Measurements from ENCODE around the gene HVCN1. TPM values are rescaled to one million over a fixed set of nuclear protein-coding genes. Genes with fewer than 3 reads are reported as not detected.
A peak's percentile ranks its signal among the peaks of the same experiment; 100 is the strongest.

Gene HVCN1
- total RNA-seq, 1 donor from 2014 or later = 11.9 TPM

GRCh38 chr12:110702081-110702480 is 13.2 kb upstream of the HVCN1 start:
- TF ChIP-seq, protein P1, sequence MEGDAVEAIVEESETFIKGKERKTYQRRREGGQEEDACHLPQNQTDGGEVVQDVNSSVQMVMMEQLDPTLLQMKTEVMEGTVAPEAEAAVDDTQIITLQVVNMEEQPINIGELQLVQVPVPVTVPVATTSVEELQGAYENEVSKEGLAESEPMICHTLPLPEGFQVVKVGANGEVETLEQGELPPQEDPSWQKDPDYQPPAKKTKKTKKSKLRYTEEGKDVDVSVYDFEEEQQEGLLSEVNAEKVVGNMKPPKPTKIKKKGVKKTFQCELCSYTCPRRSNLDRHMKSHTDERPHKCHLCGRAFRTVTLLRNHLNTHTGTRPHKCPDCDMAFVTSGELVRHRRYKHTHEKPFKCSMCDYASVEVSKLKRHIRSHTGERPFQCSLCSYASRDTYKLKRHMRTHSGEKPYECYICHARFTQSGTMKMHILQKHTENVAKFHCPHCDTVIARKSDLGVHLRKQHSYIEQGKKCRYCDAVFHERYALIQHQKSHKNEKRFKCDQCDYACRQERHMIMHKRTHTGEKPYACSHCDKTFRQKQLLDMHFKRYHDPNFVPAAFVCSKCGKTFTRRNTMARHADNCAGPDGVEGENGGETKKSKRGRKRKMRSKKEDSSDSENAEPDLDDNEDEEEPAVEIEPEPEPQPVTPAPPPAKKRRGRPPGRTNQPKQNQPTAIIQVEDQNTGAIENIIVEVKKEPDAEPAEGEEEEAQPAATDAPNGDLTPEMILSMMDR (IDR thresholded peaks at IDR 0.05; ENCODE audit: unreplicated experiment) = no peak
- H3K27ac Mint-ChIP-seq (ENCODE audit: unreplicated experiment) = no peak overlapping the region
- no peaks in the 10 kb centered on the region for H3K9me3 Mint-ChIP-seq (ENCODE audit: unreplicated experiment)
- no peaks in the 10 kb centered on the region for H3K27me3 Mint-ChIP-seq (ENCODE audit: unreplicated experiment)
- H3K36me3 Mint-ChIP-seq (ENCODE audit: low read depth, unreplicated experiment) = no peaks in the 10 kb centered on the region
- no peaks in the 10 kb centered on the region for H3K4me1 Mint-ChIP-seq (ENCODE audit: unreplicated experiment)
- no peak overlapping the region for H3K4me3 Mint-ChIP-seq (ENCODE audit: unreplicated experiment)
- no peak for DNase-seq (ENCODE audit: low spot score)

DNA sequence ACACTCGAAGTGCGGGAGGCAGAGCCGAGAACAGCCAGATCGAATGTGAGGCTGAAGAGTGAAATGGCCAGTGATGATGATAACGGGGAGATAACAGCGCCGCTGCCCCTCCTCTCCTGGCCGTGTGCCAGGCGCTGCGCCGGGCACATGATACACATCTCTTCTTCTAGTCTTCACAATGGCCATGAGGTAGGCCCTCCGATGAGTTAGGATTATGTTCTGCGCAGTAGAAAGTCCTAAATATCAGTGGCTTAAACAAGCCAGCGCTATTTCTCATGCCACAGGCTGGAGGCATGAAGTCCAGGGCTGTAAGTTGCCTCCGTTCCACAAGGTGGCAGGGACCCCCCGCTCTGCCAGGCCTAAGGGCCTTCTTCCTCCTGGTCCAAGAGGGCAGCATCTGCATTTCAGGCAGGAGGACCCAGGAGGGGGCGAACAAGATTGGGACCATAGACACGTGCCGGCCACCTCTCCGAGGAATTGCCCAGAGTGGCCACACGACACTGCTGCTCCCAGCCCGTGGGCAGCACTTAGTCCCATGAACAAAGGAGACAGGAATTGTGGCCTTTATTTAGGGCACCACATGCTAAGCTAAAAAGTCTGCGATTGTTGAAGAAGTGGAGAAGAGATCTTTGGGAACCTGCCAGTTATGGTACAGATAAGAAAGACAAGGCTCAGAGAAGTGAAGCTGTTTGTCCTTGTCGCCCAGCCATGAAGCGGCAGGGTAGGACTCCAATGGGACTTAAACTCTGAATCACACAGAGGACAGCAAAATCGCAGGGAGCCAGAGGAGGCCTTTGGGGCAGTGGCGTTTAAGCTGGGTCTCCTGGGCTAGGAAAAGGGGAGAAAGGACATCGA is 10.9 kb upstream of the HVCN1 start:
- peaks cover 3% of the 10 kb centered on the region for H3K27me3 Mint-ChIP-seq (ENCODE audit: unreplicated experiment)
- H3K9me3 Mint-ChIP-seq (ENCODE audit: unreplicated experiment) = no peaks in the 10 kb centered on the region
- no peaks in the 10 kb centered on the region for H3K36me3 Mint-ChIP-seq (ENCODE audit: low read depth, unreplicated experiment)
- TF ChIP-seq, protein P1 (IDR thresholded peaks at IDR 0.05; ENCODE audit: unreplicated experiment) = no peak
- DNase-seq (ENCODE audit: low spot score) = no peak
- H3K4me1 Mint-ChIP-seq (ENCODE audit: unreplicated experiment) = no peaks in the 10 kb centered on the region
- H3K27ac Mint-ChIP-seq (ENCODE audit: unreplicated experiment) = no peak overlapping the region
- H3K4me3 Mint-ChIP-seq (ENCODE audit: unreplicated experiment) = no peak overlapping the region

DNA sequence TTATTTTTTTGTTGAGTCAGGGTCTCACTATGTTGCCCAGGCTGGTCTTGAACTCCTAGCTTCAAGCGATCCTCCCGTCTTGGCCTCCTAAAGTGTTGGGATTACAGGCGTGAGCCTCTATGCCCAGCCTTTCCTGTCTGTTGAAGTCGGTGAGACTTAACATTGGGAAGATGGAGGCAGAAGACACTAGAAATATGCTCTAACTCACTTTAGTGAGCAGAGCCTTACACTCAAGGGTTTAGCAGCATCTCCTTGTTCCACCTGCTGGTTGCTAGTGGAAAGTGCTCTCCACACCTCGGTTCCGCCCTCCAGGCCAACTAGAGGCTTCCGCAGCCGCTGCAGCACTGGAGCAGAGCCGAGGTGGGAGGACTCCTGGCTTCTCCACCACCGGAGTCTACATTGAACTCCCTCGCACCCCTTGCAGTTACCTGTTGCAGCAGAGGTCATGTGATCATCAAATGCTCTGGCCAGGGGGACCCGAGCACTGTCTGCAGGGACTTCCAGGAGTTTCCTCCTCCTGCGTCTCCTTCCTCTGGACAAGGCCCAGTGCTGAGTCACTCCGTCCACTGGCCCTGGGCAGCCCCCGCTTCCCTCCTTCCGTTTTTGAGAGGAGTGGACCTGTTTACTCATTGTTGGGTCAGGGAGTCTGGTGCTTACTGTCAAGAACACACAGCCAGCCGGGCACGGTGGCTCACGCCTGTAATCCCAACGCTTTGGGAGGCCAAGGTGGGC is 9.4 kb upstream of the HVCN1 start:
- peak; percentile 75 for DNase-seq (ENCODE audit: low spot score)
- Mint-ChIP-seq H3K27ac (ENCODE audit: unreplicated experiment) (no peak overlapping the region), H3K9me3 (ENCODE audit: unreplicated experiment) (no peaks in the 10 kb centered on the region), H3K4me1 (ENCODE audit: unreplicated experiment) (no peaks in the 10 kb centered on the region), H3K36me3 (ENCODE audit: low read depth, unreplicated experiment) (no peaks in the 10 kb centered on the region), H3K27me3 (ENCODE audit: unreplicated experiment) (peaks cover 3% of the 10 kb centered on the region), H3K4me3 (ENCODE audit: unreplicated experiment) (no peak overlapping the region)
- TF ChIP-seq, protein P1 (IDR thresholded peaks at IDR 0.05; ENCODE audit: unreplicated experiment) = peak; percentile 66

DNA sequence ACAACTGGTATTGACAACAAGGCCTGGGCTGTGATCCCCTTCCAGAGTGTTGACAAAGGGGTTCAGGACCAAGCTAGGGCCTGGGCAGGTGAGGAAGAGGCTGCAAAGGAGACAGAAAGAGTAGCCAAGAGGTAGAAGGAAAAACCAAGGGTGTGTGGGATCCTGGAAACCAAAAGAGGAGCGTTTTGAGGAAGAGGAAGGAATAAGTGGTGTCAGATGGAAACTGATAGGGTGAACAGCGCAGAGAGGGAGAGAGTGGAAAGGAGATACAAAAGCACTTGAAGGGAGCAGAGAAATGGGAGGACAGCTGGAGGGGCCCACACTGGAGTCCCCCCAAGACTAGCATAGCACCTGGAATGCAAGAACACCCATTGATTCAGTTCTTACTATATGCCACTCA is 8.3 kb upstream of the HVCN1 start:
- Mint-ChIP-seq H3K36me3 (ENCODE audit: low read depth, unreplicated experiment) (no peaks in the 10 kb centered on the region), H3K27me3 (ENCODE audit: unreplicated experiment) (peaks cover 3% of the 10 kb centered on the region), H3K4me1 (ENCODE audit: unreplicated experiment) (no peaks in the 10 kb centered on the region), H3K4me3 (ENCODE audit: unreplicated experiment) (peak overlapping the region; percentile 2), H3K9me3 (ENCODE audit: unreplicated experiment) (no peaks in the 10 kb centered on the region), H3K27ac (ENCODE audit: unreplicated experiment) (no peak overlapping the region)
- no peak for DNase-seq (ENCODE audit: low spot score)
- TF ChIP-seq, protein P1 (IDR thresholded peaks at IDR 0.05; ENCODE audit: unreplicated experiment) = no peak

DNA sequence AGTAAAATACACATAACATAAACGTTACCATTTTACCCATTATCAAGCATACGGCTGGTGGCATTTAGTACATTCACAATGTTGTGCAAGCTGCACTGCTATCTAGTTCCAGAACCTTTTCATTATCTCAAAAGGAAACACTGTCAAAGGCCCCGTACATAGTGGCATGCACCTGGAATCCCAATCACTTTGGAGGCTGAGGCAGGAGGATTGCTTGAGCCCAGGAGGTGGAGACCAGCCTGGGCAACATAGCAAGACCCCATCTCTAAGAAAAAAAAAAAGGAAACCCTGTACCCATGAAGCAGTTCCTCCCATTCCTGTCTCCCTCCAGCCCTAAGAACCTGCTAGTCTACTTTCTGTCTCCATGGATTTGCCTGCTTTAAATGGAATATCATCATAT is 7.4 kb upstream of the HVCN1 start:
- TF ChIP-seq, protein P1 (IDR thresholded peaks at IDR 0.05; ENCODE audit: unreplicated experiment) = no peak
- Mint-ChIP-seq H3K36me3 (ENCODE audit: low read depth, unreplicated experiment) (no peaks in the 10 kb centered on the region), H3K27ac (ENCODE audit: unreplicated experiment) (no peak overlapping the region), H3K27me3 (ENCODE audit: unreplicated experiment) (peaks cover 3% of the 10 kb centered on the region), H3K9me3 (ENCODE audit: unreplicated experiment) (no peaks in the 10 kb centered on the region), H3K4me3 (ENCODE audit: unreplicated experiment) (no peak overlapping the region), H3K4me1 (ENCODE audit: unreplicated experiment) (no peaks in the 10 kb centered on the region)
- DNase-seq (ENCODE audit: low spot score) = no peak

Measured in endothelial cell (in vitro differentiated cells).